ENCODE data around the gene ARID1A.
A peak's percentile ranks its signal among the peaks of the same experiment; 100 is the strongest.
"Not testable (repeated sequence)": the region's sequence is repeated elsewhere in the genome, so short reads cannot be mapped to it uniquely, and the experiment has no call there.

Gene ARID1A

GRCh38 chr1:26695356-26696118 is at the start of gene ARID1A:
Gene ARID1A (plus strand): TSS chr1:26696015. CDS start chr1:26696404, 389 bp downstream.
- peak; percentile 80 for DNase-seq

GRCh38 chr1:26664802-26665201 is 31.0 kb upstream of the ARID1A start:
- no peak for DNase-seq

GRCh38 chr1:26666855-26667254 is 29.0 kb upstream of the ARID1A start:
- DNase-seq, result no peak

GRCh38 chr1:26668106-26668786 is 27.6 kb upstream of the ARID1A start:
- DNase-seq, result not testable (repeated sequence)

GRCh38 chr1:26677306-26678115 is 18.3 kb upstream of the ARID1A start:
- peak; percentile 83 for DNase-seq

GRCh38 chr1:26684763-26685508 is 10.9 kb upstream of the ARID1A start:
- DNase-seq, result no peak

- DNase-seq, result no peak
Observed at GRCh38 chr1:26686795-26687194, 9.0 kb upstream of the ARID1A start.

- DNase-seq, result no peak
Observed at GRCh38 chr1:26689504-26689903, 6.3 kb upstream of the ARID1A start.

GRCh38 chr1:26690157-26690556 is 5.7 kb upstream of the ARID1A start:
- DNase-seq, result peak; percentile 38

- DNase-seq, result no peak
Observed at GRCh38 chr1:26690576-26691031, 5.2 kb upstream of the ARID1A start.

GRCh38 chr1:26692211-26692792 is 3.5 kb upstream of the ARID1A start:
- peak; percentile 92 for DNase-seq

- DNase-seq, result peak; percentile 97
Observed at GRCh38 chr1:26692793-26693490, 2.9 kb upstream of the ARID1A start.

- no peak for DNase-seq
Observed at GRCh38 chr1:26693599-26694572, 1.9 kb upstream of the ARID1A start.

- no peak for DNase-seq
Observed at GRCh38 chr1:26694638-26695355, 1.0 kb upstream of the ARID1A start.

- DNase-seq, result no peak
Observed at GRCh38 chr1:26696119-26696653, 371 bp downstream of the ARID1A start.

- no peak for DNase-seq
Observed at GRCh38 chr1:26696654-26697430, 1.0 kb downstream of the ARID1A start.

- no peak for DNase-seq
Observed at GRCh38 chr1:26697431-26697977, 1.7 kb downstream of the ARID1A start.

Data from GF-D8 (cell line).